AG10803 (cell line): ENCODE results near the gene ZDHHC14.

Experiments
- DNase-seq: peaks from one replicate; pipeline ENCODE4 v3.0.0; 2010; ENCODE audit warnings: low read depth
- H3K4me3 ChIP-seq: 2 replicates; pipeline ENCODE4 v1.5.1; 2011; ENCODE audit warnings: mild to moderate bottlenecking, low read length, control low read depth
- TF ChIP-seq, protein P1 (sequence below): conservative IDR thresholded peaks from 2 replicates; pipeline ENCODE4 v1.5.1; 2011; ENCODE audit warnings: mild to moderate bottlenecking, low read length, control low read depth, inconsistent platforms

Gene ZDHHC14

DNA sequence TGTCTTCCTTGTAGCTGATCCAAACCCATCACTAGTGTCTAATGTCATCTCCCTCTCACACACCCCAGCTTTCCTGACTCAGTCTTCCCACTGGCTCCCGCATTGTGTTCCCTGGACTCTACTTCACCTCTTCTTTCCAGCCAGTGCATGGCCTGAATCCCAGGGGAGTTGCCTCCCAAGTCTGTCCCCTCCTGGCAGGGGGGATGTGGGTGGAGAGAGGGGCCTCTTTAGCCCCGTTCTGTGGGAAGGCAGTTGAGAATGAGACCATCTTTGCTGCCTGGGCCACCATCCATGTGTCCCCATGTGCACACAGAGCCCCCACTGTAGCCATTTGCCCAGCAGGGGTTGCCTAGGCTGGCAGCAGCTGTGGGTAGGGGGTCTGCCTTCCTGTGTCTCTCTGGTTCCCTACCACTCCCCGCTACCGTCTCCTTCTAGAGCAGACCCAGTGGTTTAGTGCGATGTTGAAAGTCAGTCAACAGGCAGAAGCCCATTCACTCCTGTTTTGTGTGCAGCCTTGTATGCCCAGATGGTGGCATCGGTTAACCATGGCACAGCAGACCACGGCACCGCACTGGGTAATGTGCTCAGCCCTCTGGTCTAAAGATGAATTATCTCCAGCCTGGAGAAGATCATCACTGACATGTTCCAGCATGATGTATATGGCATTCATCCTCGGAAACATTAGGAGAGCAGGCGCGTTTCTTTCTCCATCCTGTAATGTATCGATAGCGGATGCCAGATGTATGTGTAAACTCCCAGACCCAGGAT lies 263.2 kb downstream of the ZDHHC14 start:
- TF ChIP-seq, protein P1, sequence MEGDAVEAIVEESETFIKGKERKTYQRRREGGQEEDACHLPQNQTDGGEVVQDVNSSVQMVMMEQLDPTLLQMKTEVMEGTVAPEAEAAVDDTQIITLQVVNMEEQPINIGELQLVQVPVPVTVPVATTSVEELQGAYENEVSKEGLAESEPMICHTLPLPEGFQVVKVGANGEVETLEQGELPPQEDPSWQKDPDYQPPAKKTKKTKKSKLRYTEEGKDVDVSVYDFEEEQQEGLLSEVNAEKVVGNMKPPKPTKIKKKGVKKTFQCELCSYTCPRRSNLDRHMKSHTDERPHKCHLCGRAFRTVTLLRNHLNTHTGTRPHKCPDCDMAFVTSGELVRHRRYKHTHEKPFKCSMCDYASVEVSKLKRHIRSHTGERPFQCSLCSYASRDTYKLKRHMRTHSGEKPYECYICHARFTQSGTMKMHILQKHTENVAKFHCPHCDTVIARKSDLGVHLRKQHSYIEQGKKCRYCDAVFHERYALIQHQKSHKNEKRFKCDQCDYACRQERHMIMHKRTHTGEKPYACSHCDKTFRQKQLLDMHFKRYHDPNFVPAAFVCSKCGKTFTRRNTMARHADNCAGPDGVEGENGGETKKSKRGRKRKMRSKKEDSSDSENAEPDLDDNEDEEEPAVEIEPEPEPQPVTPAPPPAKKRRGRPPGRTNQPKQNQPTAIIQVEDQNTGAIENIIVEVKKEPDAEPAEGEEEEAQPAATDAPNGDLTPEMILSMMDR: peak; percentile 57
- peak; percentile 39 for DNase-seq
- H3K4me3 ChIP-seq: no peak overlapping the region

DNA sequence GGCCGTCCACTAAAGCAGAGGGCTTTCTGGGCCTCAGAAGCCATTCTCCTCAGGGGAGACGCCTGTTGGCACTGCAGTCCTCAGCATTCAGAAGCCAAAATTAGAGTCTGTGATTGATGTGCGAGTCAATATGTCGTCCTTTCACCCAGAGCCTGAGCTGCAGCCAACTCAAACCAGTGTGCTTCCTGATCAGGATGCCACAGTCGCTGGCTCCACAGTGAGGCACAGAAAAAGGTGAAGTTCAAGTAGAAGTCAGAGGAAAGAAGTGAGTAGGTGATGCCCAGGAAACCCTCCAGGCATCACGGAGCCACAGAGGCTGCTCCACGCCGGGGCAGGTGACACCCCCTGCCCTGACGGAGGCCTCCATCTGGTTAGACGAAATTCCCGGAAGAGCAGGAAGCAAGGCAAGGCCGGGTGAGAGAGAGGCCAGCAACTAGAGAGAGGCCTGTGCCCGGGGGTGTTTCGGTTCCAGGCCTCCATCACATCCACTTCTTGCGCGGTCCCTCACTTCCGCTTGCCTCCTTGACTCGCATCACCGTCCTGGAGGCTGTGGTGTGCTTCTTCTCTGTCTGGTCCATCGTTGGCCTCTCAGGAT lies 264.3 kb downstream of the ZDHHC14 start:
- DNase-seq: no peak
- H3K4me3 ChIP-seq: no peak overlapping the region
- TF ChIP-seq, protein P1: no peak

DNA sequence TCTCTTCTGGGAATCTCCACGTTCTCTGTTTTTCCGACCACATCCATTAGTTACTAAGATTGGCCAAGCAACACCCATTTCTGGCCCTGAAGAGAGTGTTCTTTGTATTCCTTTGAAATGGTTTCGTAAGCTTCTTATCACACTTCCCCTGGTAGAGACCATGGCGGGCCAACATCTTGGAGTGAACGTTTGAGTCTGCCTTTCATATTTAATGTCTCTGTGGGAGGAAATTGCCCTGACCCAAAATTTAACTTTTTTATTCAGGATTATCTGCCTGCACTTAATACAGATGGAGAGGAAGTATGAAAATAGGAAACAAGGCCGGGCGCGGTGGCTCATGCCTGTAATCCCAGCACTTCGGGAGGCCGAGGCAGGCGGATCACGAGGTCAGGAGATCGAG lies 265.0 kb downstream of the ZDHHC14 start:
- no peak overlapping the region for H3K4me3 ChIP-seq
- TF ChIP-seq, protein P1: no peak
- no peak for DNase-seq

DNA sequence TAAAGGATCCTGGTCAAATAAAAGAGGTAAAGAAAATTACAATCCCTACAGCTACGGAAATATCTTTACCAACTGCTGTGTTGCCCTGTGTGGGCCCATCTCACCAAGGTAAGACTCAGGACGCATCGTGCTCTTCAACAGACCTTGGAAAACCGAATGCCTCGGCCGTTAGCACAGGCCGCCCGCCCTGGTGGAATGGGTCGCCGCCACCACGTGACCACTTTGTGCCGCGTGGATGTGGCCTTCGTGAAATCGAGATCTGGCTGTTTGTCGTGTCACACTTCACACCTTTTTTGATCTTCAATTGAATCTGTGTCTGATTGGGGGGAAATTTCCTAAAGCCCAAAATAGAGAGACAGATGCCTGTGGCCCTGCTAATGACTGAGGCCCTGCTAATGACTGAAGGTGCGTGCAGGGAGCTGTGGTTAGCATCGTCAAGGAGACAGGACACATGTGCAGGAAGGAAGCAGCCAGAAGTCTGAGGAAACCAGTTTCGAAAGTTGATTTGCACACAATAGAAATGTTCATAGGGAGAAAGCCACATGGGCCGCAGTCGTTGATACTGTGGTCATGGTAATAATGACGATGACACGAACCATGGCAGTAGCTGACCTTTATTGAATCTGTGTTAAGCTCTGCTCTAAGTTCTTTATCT lies 266.4 kb downstream of the ZDHHC14 start:
- DNase-seq: no peak
- TF ChIP-seq, protein P1: no peak
- no peak overlapping the region for H3K4me3 ChIP-seq

DNA sequence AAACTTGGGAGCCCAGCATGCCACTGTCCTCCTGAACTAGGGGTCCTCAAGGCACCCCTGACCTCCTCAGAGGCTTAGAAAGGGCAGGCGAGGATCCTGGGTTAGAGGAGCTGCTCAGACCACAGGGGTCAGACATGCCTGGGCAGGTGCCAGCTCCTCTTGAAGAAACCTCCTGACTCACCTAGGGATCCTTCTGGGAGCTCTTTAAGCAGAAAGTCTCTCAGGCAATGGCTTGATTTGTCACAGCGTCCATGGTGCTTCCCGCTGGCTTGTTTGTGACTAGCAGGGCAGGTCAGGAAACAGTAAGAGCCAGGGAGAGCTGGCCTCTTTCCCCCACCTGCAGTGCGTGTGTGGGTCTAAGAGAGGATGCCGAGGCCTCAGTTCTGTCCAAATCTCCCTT lies 267.6 kb downstream of the ZDHHC14 start:
- TF ChIP-seq, protein P1: no peak
- no peak overlapping the region for H3K4me3 ChIP-seq
- no peak for DNase-seq

DNA sequence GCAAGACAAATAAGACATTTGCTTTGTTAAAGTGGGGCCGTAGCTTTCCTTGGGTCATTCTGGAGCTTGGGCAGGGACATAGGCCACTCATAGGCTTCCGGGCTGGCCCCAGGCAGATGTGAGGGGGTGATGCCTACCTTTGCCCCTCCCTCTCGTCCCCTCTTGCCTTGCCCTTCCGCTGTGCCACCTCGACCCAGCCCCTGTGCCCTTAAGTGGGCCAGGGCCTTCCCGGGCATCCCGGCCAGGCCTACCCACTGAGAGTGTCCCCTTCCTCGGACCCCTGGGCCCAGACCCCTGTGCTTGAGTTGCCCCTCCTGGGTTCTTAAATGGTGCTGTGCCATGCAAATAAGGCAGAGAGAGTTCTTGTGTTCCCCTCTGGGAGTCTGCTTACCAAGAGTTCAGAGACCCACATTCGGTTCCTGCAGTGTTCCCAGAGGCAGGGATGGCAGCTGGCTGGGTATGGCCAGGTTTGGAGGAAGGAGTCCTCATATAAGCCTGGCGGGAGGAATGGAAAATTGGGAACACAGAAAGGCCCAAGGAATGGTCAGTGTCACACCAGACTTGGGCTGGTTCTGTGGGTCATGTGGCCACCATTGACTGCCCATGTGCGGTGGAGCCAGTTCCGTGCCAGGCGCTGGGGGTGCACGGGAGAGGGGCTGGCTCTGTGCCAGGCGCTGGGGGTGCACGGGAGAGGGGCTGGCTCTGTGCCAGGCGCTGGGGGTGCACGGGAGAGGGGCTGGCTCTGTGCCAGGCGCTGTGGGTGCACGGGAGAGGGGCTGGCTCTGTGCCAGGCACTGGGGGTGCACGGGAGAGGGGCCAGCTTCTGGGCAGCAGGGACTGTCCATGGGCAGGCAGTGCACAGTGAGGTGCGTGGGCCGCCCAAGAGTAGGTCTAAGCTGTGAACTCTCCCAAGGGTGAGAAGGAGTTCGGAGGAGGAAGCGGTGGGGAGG lies 268.6 kb downstream of the ZDHHC14 start:
- TF ChIP-seq, protein P1: no peak
- no peak overlapping the region for H3K4me3 ChIP-seq
- DNase-seq: no peak
